SK-N-SH treated with all-trans-retinoic acid at 6 μM for 48 hours (cell line): ENCODE results near the gene ASCC1.

Experiments
- PPARA ChIP-seq: fragments of 250-450 bp; sonication (Bioruptor Pico); IDR thresholded peaks from 2 replicates; pipeline ENCODE4 v1.5.0; 2020; ENCODE audit warnings: mild to moderate bottlenecking, borderline replicate concordance
- TSHZ2 ChIP-seq: fragments of 250-450 bp; sonication (Bioruptor Pico); IDR thresholded peaks from 2 replicates; pipeline ENCODE4 v1.5.0; 2020; ENCODE audit warnings: mild to moderate bottlenecking, moderate library complexity
- ZC3H10 ChIP-seq: fragments of 250-450 bp; sonication (Bioruptor Pico); IDR thresholded peaks from 2 replicates; pipeline ENCODE4 v1.5.1; 2021; ENCODE audit warnings: mild to moderate bottlenecking, moderate library complexity
- ZNF565 ChIP-seq: fragments of 450-650 bp; formaldehyde crosslinking; conservative IDR thresholded peaks from 2 replicates; pipeline ENCODE4 v1.5.0; 2020; ENCODE audit warnings: low read depth, mild to moderate bottlenecking, moderate library complexity

GRCh38 chr10:72238392-72239175 is 22.5 kb upstream of the ASCC1 start:
- no peak for TF ChIP-seq TSHZ2 (CRISPR knock-in tag)
- TF ChIP-seq ZNF565 (CRISPR knock-in tag) = no peak
- TF ChIP-seq ZC3H10 (CRISPR knock-in tag) = no peak
- TF ChIP-seq PPARA (CRISPR knock-in tag) = no peak
